Endothelial cell of umbilical vein (primary cell): ENCODE measurements around the gene RGS12. TPM values are rescaled to one million over a fixed set of nuclear protein-coding genes. Genes with fewer than 3 reads are reported as not detected.

ENCODE experiments used
- BruUV-seq: library from RNA; stranded (reverse); fragments of 400-500 nt; replicated peaks from 2 replicates; lab custom pipeline; 2021; lab: Mats Ljungman, UMichigan
- CTCF ChIA-PET: fragments of 300-600, 350-600 bp; sonication (Branson Sonifier 250); formaldehyde crosslinking; loops from one replicate; lab custom pipeline; 2021; ENCODE audit warnings: antibody characterized with exemption, inconsistent platforms; lab: Charles Lee
- POLR2A ChIA-PET: fragments of 300-600, 350-600 bp; sonication (Branson Sonifier 250); formaldehyde crosslinking; loops from one replicate; lab custom pipeline; 2021; ENCODE audit warnings: antibody characterized with exemption, inconsistent platforms; lab: Charles Lee
- DNase-seq: peaks from one replicate; pipeline ENCODE4 v3.0.0-alpha.2; 2011; ENCODE audit warnings: low read depth, low spot score
- FAIRE-seq: peaks from 2 replicates; lab custom pipeline; 2011; peaks lifted over from hg19 to GRCh38; lab: Jason Lieb, UNC
- H2AFZ ChIP-seq: 2 replicates; pipeline ENCODE4 v1.6.0; 2012; ENCODE audit warnings: low read depth, low read length, control low read depth, inconsistent platforms
- H3K27ac ChIP-seq: 2 replicates; pipeline ENCODE4 v1.5.1; 2011; ENCODE audit warnings: low read depth, mild to moderate bottlenecking, control low read depth, low read length, moderate library complexity; ENCODE audit not compliant: insufficient read depth
- H3K27me3 ChIP-seq, 2 experiments: 2 replicates each; pipeline versions ENCODE4 v1.6.0 to v1.6.1; 2011; ENCODE audit warnings: low read length in 2 of 2, mixed read lengths in 1 of 2; ENCODE audit not compliant: control insufficient read depth in 2 of 2, insufficient read depth in 2 of 2
- H3K36me3 ChIP-seq, 2 experiments: 2 replicates in 1 of 2; 3 replicates in 1 of 2; pipeline ENCODE4 v1.5.1; 2011; ENCODE audit warnings: low read length in 2 of 2, mild to moderate bottlenecking in 1 of 2, moderate library complexity in 1 of 2; ENCODE audit not compliant: control insufficient read depth in 2 of 2, insufficient read depth in 2 of 2; ENCODE audit errors: extremely low read depth in 1 of 2
- H3K4me1 ChIP-seq: 3 replicates; pipeline ENCODE4 v1.5.1; 2011; ENCODE audit warnings: mild to moderate bottlenecking, low read length; ENCODE audit not compliant: control insufficient read depth, insufficient read depth; ENCODE audit errors: extremely low read depth
- H3K4me2 ChIP-seq: 2 replicates; pipeline ENCODE4 v1.6.1; 2011; ENCODE audit warnings: low read length, control low read depth, mixed read lengths; ENCODE audit not compliant: insufficient read depth
- H3K4me3 ChIP-seq, 3 experiments: fragments of 200-600 bp in 1 of 3; sonication (generic), shearing (Covaris generic) in 1 of 3; replicated peaks in 1 of 3; 2 replicates each; pipeline ENCODE4 v1.5.1; 2011 to 2016; ENCODE audit warnings: control low read depth in 3 of 3, low read length in 3 of 3, mild to moderate bottlenecking in 2 of 3, inconsistent platforms in 1 of 3, low read depth in 1 of 3, moderate library complexity in 1 of 3; ENCODE audit not compliant: insufficient read depth in 1 of 3
- H3K79me2 ChIP-seq: 2 replicates; pipeline ENCODE4 v1.6.0; 2012; ENCODE audit warnings: low read length, inconsistent platforms; ENCODE audit not compliant: control insufficient read depth, insufficient read depth
- H3K9ac ChIP-seq: replicated peaks from 2 replicates; pipeline ENCODE3; 2011; ENCODE audit warnings: low read length, control low read depth; ENCODE audit not compliant: insufficient read depth; ENCODE audit errors: extremely low read depth
- H3K9me1 ChIP-seq: replicated peaks from 3 replicates; pipeline ENCODE4 v1.6.0; 2011; ENCODE audit warnings: mild to moderate bottlenecking, low read length; ENCODE audit not compliant: control insufficient read depth, insufficient read depth; ENCODE audit errors: extremely low read depth
- H3K9me3 ChIP-seq: replicated peaks from 2 replicates; pipeline ENCODE4 v1.5.1; 2012; ENCODE audit warnings: low read length, inconsistent platforms; ENCODE audit not compliant: control insufficient read depth, insufficient read depth
- H4K20me1 ChIP-seq: replicated peaks from 2 replicates; pipeline ENCODE3; 2011; ENCODE audit warnings: mild to moderate bottlenecking, low read length; ENCODE audit not compliant: control insufficient read depth, insufficient read depth; ENCODE audit errors: extremely low read depth
- CTCF ChIP-seq, 2 donors: IDR thresholded peaks; 1 replicate in 1 of 2; 2 replicates in 1 of 2; pipeline ENCODE4 v1.5.1; 2011; ENCODE audit warnings: low read length in 2 of 2, mild to moderate bottlenecking in 2 of 2, moderate library complexity in 2 of 2, control low read depth in 1 of 2, inconsistent platforms in 1 of 2, low read depth in 1 of 2; ENCODE audit not compliant: insufficient read depth in 1 of 2; ENCODE audit errors: extremely low read depth in 1 of 2
- EZH2 ChIP-seq: IDR thresholded peaks from 2 replicates; pipeline ENCODE4 v1.6.1; 2012; ENCODE audit warnings: borderline replicate concordance, low read depth, mild to moderate bottlenecking, moderate library complexity, low read length, inconsistent platforms; ENCODE audit not compliant: severe bottlenecking
- FOS ChIP-seq: IDR thresholded peaks from 2 replicates; pipeline ENCODE4 v1.6.1; 2011; ENCODE audit warnings: mild to moderate bottlenecking, low read length, moderate library complexity, borderline replicate concordance; ENCODE audit not compliant: insufficient read depth
- GATA2 ChIP-seq: IDR thresholded peaks from 2 replicates; pipeline ENCODE4 v1.7.0; 2011; ENCODE audit warnings: low read depth, mild to moderate bottlenecking, moderate library complexity, mixed read lengths, low read length; ENCODE audit not compliant: insufficient read length, insufficient read depth
- JUN ChIP-seq: IDR thresholded peaks from 2 replicates; pipeline ENCODE4 v1.6.1; 2011; ENCODE audit warnings: borderline replicate concordance, low read depth; ENCODE audit not compliant: insufficient read length, insufficient read depth
- MAX ChIP-seq: IDR thresholded peaks from 2 replicates; pipeline ENCODE4 v1.6.1; 2011; ENCODE audit not compliant: insufficient read depth, insufficient read length
- MYC ChIP-seq: IDR thresholded peaks from one replicate; pipeline ENCODE4 v1.6.1; 2011; ENCODE audit warnings: mild to moderate bottlenecking, low read depth, low read length
- POLR2A ChIP-seq: IDR thresholded peaks from 2 replicates; pipeline ENCODE4 v1.6.1; 2012; ENCODE audit warnings: low read depth, mild to moderate bottlenecking, control low read depth, low read length
- POLR2AphosphoS5 ChIP-seq: IDR thresholded peaks from 2 replicates; pipeline ENCODE4 v1.6.1; 2012; ENCODE audit warnings: low read depth, mild to moderate bottlenecking, control low read depth, low read length, moderate library complexity; ENCODE audit not compliant: insufficient read depth
- dilution Hi-C: fragments of 300-500 bp; cut with MboI; formaldehyde crosslinking; loops from one replicate; pipeline ENCODE4 v1.15.0; 2019; ENCODE audit warnings: low sequenced_read_pairs; ENCODE audit not compliant: extremely low pct_ligation_motif_present
- intact Hi-C: fragments of 100-400 bp; cut with micrococcal nuclease; formaldehyde crosslinking; loops from one replicate; pipeline ENCODE4 v1.10.0; 2022
- polyA plus RNA-seq, 4 experiments: library from polyadenylated mRNA; depleted of rRNA in 3 of 4; stranded (reverse) in 3 of 4; unstranded in 1 of 4; fragments of >200 nt; gene quantifications; 2 replicates each; pipeline versions ENCODE4 v1.2.1 to v1.2.3, GENCODE V29; 2011 to 2012; ENCODE audit warnings: missing spikeins in 1 of 4
- total RNA-seq: library from RNA; stranded (reverse); gene quantifications from 2 replicates; pipeline ENCODE4 v1.2.3, GENCODE V29; 2021

RGS12 gene
- total and polyA plus RNA-seq, 2 donors (not counting 3 experiments of a cell fraction or from before 2014, with no cell fraction given), result 65.2 to 75.4 TPM

GRCh38 chr4:3304831-3305609, 12.2 kb downstream of the RGS12 start:
- FAIRE-seq (no peak), DNase-seq (peak; percentile 76)
- no peaks in the 10 kb centered on the region for H3K9me3 ChIP-seq
- no peaks in the 10 kb centered on the region for H3K9me1 ChIP-seq
- H3K36me3 ChIP-seq, result no peaks in the 10 kb centered on the region
- H2AFZ ChIP-seq, result peak overlapping the region; percentile 7
- BruUV-seq, result no TSS peak
- CTCF ChIA-PET, result interaction anchor here (0.8 to 1.7 kb wide), 6 partner anchors 13 to 87 kb away, joined by 3 to 5 read pairs (median 3); partner anchors contain the start of gene RGS12
- intact Hi-C loops (loop anchor here (1.0 to 2.0 kb wide), 4 partner anchors 11 to 198 kb away; no protein-coding TSS in a partner anchor), dilution Hi-C loops (no loop called here)
- TF ChIP-seq POLR2A, result peak; percentile 36
- no peak for TF ChIP-seq MAX
- no peak for TF ChIP-seq GATA2
- peak overlapping the region; percentile 32 for H3K4me2 ChIP-seq
- no peaks in the 10 kb centered on the region for H3K27me3 ChIP-seq
- H3K4me1 ChIP-seq, result peaks cover 68% of the 10 kb centered on the region
- H3K27ac ChIP-seq, result peak overlapping the region; percentile 83
- no peak overlapping the region for H3K9ac ChIP-seq
- H4K20me1 ChIP-seq, result no peaks in the 10 kb centered on the region
- H3K4me3 ChIP-seq, result no peak overlapping the region
- POLR2A ChIA-PET, result interaction anchor here (1.3 kb wide), 1 partner anchor 13 kb away, joined by 4 read pairs; no protein-coding TSS in a partner anchor
- H3K79me2 ChIP-seq, result peaks cover 74% of the 10 kb centered on the region

GRCh38 chr4:3305610-3306371, 13.0 kb downstream of the RGS12 start:
- BruUV-seq, result no TSS peak
- Histone ChIP-seq H3K4me1 (peaks cover 63% of the 10 kb centered on the region), H3K36me3 (no peaks in the 10 kb centered on the region), H3K4me3 (no peak overlapping the region), H2AFZ (no peak overlapping the region), H3K27ac (peak overlapping the region; percentile 83), H3K9me3 (no peaks in the 10 kb centered on the region), H3K79me2 (peaks cover 73% of the 10 kb centered on the region), H3K27me3 (no peaks in the 10 kb centered on the region), H3K9me1 (no peaks in the 10 kb centered on the region), H3K4me2 (peak overlapping the region; percentile 43), H4K20me1 (no peaks in the 10 kb centered on the region), H3K9ac (no peak overlapping the region)
- DNase-seq (peak; percentile 95), FAIRE-seq (peak; percentile 99)
- dilution Hi-C loops, result no loop called here
- intact Hi-C loops, result loop anchor here (1.0 to 2.0 kb wide), 4 partner anchors 11 to 199 kb away; no protein-coding TSS in a partner anchor
- ChIA-PET POLR2A (interaction anchor here (0.9 kb wide), 2 partner anchors 12 to 25 kb away, joined by 3 read pairs; no protein-coding TSS in a partner anchor), CTCF (interaction anchor here (0.7 to 1.7 kb wide), 9 partner anchors 8 to 42 kb away, joined by 3 to 9 read pairs (median 3); partner anchors contain the start of gene RGS12)
- TF ChIP-seq CTCF (IDR thresholded peaks at IDR 0.05; ENCODE audit: extremely low read depth in 1 of 2, insufficient read depth in 1 of 2, low read depth in 1 of 2, low read length in 2 of 2), result no peak
- TF ChIP-seq JUN, result peak; percentile 93
- TF ChIP-seq POLR2A, result peak; percentile 70
- no peak for TF ChIP-seq MAX
- TF ChIP-seq GATA2, result peak; percentile 98
- no peak for TF ChIP-seq EZH2
- peak; percentile 98 for TF ChIP-seq POLR2AphosphoS5
- peak; percentile 12 for TF ChIP-seq MYC
- TF ChIP-seq FOS, result peak; percentile 84
